Erythroblast (primary cell): ENCODE measurements around the gene CDCA5.

Source experiments
- DNase-seq, 2 experiments: peaks; one replicate each; lab custom pipeline; 2025; lab: John Stamatoyannopoulos, UW
- GATA1 ChIP-seq: IDR thresholded peaks from 2 replicates; pipeline ENCODE4 v1.6.1; 2011; ENCODE audit warnings: low read depth, mild to moderate bottlenecking, control low read depth, low read length, moderate library complexity
- POLR2A ChIP-seq: IDR thresholded peaks from 2 replicates; pipeline ENCODE4 v1.6.1; 2011; ENCODE audit warnings: mild to moderate bottlenecking, low read length

The CDCA5 gene

DNA sequence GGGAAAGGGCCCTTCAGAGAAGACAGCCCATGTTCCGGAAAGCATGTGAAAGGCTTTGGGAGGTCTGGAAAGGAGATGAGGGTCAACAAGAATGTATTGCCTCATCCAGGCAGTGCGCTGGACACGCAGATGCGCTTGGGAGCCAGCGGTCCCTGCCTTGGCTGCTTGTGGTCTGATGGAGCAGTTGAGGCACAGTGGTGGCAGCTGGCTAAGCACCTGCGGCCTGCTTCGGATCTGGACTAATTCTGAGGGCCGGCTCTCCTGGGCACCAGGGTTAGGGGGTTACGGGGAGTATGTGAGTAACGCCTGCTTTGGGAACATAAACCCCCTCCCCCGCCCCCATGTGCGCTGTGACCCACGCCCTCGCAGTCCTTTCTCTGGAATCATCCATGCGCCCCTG is 23.2 kb upstream of the CDCA5 start:
- no peak for DNase-seq
- TF ChIP-seq POLR2A (no peak), GATA1 (no peak)

DNA sequence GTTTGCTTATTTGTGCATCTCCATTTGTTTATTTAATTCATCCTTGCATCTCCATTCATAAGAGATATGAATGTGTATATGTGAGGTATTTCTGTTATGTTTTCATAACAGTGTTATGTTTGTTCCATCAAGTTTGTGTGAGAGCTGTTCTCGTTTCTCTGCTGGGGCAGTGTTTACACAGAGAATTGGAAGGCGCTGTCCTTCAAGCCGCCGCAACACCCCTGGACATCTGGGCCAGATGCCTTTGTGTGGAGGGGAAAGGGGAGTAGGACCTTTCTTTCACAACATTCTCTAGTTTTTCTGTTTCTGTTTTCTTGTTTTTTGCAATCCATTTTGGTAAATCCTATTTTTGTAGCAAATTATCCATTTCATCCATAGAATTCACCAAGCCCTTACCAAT is 20.8 kb upstream of the CDCA5 start:
- TF ChIP-seq POLR2A (no peak), GATA1 (no peak)
- DNase-seq: no peak

DNA sequence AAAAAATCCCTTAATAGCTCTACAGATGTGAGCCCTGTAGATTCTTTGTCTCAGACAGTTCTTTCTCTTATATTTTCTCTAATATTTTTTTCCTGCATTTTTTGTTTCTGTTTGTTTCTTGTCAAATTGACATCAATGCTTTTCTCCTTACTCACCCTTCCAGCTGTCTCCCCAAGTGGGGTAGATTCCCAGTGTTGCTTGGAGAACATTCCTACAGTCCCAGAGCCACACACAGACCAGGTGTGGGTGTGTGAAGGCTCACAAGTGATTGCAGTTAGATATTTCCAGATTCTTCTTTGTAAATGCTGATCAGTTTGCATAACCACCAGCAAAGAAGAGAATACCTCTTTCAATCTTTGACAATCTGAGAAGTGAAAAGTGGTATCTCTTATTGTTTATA is 19.6 kb upstream of the CDCA5 start:
- TF ChIP-seq POLR2A (no peak), GATA1 (no peak)
- DNase-seq: no peak

DNA sequence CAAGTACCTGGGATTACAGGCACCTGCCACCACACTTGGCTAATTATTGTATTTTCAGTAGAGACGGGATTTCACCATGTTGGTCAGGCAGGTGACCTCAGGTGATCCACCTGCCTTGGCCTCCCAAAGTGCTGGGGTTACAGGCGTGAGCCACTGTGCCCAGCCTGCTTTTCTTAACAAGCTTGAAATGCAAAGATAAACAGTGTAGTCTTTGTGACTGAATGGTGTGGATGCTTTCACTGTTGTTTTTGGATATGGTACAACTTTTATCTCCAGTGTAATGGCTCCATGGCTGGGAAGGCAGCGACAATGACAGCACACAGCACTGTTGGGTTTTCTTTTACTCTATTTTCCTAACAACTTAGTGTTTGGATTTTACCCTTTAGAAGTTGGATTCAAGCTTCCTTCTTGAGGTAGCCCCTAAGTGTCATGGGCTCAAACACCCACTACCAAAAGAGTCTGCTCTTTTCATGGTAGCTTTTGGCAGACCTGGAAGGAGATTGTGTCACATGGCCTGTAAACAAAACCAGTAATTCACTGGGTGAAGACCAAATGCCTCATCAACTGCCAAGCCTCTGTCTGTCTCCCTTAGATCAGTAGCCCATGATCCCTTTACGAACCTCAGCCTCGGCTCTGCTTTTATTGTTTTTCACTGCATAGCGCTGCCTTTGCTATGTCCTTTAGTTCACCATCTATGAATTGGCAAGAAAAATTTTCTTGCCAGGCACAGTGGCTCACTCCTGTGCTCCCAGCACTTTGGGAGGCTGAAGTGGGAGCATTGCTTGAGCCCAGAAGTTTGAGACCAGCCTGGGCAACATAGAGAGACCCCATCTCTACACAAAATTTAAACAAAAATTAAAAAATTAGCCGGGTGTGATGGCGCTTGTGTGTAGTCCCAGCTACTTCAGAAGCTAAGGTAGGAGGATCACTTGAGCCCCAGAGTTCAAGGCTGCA is 18.6 kb upstream of the CDCA5 start:
- TF ChIP-seq POLR2A (no peak), GATA1 (no peak)
- DNase-seq: no peak

DNA sequence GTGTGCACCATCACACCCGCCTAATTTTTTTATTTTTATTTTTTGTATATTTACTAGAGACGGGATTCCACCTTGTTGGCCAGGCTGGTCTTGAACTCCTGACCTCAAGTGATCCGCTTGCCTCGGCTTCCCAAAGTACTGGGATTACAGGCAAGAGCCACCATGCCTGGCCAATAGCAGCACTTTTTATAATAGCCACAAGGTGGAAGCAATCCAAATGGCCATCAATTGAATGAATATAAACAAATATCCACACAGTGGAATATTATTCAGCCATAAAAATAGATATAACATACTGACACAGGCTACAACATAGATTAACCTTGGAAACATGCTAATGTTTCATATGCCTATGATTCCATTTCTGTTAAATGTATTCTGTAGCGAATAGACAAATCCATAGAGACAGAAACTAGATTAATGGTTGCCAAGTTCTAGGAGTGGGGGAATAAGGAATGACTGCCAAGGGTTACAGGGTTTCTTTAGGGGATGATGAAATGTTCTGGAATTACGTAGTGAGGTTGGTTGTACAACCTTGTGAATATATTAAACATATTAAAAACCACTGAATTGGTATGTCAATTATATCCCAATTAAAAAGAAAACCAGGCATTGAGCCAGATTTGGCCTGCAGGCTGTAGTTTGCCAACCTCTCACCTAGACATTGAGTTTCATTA is 17.0 kb upstream of the CDCA5 start:
- TF ChIP-seq POLR2A (no peak), GATA1 (no peak)
- DNase-seq: no peak

DNA sequence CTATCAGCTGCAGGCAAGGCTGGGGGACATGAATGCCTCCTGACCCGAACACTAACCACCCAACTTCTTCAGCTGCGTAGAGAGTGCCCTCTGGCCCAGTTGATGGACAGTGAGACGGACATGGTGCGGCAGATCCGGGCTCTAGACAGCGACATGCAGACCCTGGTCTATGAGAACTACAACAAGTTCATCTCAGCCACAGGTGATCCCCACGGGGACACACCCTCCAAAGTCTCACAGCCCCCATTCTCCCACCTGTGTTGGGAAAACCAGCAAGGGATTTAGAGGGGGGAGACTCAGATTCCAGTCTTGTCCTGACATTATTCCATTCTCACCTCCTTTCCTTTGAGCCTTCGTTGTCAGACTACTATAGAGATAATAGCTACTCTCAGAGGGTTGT is 13.1 kb upstream of the CDCA5 start:
- DNase-seq: no peak

DNA sequence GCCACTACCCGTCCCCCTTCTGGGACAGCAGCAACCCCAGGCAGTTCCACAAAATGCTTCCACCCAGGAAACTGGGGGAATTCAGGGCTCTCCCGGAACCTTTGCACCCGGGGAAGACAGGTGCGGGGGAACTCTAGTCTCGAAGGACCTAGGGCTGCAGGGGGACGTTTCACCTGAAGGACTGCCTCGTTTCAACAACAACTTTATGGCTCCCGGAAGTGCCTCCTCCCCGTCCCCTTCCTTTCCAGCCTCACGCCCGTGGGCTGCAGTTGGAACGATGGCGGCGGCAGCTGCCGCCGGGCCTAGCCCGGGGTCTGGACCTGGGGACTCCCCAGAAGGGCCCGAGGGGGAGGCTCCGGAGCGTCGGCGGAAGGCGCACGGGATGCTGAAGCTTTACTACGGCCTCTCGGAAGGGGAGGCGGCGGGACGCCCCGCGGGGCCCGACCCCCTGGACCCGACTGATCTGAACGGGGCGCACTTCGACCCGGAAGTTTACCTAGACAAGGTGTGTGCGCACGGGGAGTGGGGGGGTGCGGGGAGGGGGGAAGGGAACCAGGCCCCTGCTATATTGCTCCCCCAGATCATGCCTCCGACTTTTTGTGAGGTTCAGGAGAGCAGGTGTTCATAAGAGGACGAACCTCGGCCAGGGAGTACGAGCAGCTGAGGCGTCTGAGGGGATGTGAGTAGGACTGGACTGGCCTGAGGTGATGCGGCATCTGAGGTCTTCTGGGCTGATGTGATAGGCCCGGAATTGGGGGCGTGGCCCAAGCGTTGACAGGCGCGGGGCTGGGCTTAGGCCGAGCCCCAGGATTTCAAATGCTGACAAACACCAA is 12.3 kb upstream of the CDCA5 start, which contains the start of gene VPS51:
TSS of gene VPS51 (plus strand) at position 241 of the 833 bp plus-strand sequence. CDS start at position 278, 37 bp downstream.
- no peak for TF ChIP-seq GATA1
- peak; percentile 80 for TF ChIP-seq POLR2A
- DNase-seq: peak; percentile 97

More for the DNA sequence above, 13.1 kb upstream of the CDCA5 start:
- no peak for TF ChIP-seq GATA1
- no peak for TF ChIP-seq POLR2A

DNA sequence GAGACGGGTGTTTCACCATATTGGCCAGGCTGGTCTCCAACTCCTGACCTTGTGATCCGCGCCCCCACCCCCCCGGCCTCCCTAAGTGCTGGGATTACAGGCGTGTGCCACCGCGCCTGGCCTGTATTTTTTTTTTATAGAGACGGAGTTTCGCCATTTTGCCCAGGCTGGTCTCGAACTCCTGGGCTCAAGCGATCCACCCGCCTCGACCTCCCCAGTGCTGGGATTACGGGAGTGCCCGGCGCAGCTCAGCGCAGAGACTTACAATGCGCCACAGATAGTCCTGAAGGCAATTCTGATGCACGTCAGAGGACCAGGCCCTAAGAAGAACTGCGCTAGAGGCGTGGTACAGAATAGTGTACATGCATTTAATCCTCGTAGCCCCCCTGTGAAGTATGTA is 11.6 kb upstream of the CDCA5 start:
- TF ChIP-seq POLR2A (no peak), GATA1 (no peak)
- no peak for DNase-seq

DNA sequence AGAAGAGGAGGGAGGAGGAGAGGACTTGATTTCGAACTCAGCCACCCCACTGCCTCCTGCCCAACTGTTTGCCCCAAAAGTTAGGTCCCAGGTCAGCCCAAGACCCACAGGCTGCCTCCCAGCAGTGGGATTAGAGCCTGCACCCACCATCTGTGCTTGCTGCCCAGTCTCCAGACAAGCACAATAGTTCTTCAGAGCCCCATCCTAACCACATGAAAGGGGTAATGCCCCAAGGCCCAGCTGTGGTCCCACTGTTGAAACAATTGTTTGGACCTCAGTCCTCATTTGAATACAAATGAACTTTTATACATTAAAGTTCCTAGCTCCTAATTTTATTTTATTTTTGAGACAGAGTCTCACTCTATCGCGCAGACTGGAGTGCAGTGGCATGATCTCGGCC is 6.8 kb upstream of the CDCA5 start:
- no peak for TF ChIP-seq GATA1
- no peak for TF ChIP-seq POLR2A
- no peak for DNase-seq

DNA sequence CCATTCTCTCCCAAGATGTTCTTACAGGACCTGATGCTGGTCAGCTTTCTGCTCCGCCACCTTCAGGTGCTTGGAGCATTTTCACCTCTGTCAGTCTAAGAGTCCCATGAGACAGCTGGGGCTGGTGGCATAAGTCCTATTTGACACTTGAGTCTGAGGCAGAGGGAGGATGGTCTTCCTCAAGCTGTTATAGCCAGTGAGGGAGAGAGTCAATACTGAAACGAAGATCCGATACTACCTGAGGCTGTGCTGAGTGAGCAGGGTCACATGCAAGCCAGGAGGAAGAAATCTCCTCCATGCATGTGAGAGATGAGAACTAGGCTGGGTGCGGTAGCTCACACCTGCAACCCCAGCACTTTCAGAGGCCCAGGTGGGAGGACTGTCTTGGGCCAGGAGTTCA is 5.8 kb upstream of the CDCA5 start:
- no peak for DNase-seq
- TF ChIP-seq GATA1 (no peak), POLR2A (no peak)

DNA sequence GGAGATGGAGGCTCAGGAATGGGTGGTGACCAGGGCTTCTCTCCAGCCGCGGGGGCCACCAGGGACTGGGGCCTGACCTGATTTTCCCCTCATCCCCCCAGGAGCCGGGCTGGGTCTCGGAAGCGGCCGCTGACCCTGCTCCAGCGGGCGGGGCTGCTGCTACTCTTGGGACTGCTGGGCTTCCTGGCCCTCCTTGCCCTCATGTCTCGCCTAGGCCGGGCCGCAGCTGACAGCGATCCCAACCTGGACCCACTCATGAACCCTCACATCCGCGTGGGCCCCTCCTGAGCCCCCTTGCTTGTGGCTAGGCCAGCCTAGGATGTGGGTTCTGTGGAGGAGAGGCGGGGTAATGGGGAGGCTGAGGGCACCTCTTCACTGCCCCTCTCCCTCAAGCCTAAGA is 4.0 kb upstream of the CDCA5 start:
- DNase-seq: no peak
- TF ChIP-seq POLR2A: no peak
- TF ChIP-seq GATA1: no peak

DNA sequence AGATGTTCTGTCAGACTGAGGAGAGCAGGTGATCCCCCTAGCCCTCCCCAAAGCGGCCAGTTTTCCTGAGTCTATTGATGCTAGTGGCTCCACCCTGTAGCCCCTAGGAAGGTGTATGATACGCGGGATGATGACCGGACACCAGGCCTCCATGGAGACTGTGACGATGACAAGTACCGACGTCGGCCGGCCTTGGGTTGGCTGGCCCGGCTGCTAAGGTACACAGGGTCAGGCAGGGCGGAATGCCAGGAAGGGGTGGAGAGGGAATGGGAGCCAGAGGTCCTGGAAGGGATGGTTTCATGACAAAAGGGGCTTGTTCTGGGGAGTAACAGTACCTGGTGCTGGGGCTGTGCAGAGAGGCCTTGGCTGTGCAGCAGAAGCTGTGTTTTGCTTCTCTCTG is 3.4 kb upstream of the CDCA5 start:
- no peak for TF ChIP-seq POLR2A
- no peak for TF ChIP-seq GATA1
- DNase-seq: no peak

DNA sequence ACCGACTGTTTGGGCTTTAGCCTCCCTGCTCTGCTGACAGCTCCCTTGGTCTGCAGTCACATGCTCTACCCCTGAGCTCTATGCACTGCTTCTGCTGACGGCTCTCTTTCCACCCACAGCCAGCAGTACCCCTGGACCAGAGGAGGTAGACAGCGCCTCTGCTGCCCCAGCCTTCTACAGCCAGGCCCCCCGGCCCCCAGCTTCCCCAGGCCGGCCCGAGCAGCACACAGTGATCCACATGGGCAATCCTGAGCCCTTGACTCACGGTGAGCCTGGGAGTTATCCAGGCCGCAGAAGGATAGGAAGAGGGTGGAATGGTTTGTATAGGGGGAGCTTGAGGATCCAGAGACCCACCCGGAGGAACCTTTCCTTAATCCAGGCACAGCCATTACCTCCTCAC is 3.0 kb upstream of the CDCA5 start:
- TF ChIP-seq POLR2A (no peak), GATA1 (no peak)
- DNase-seq: no peak
